ENCODE results near the gene DCK.

Gene DCK

GRCh38 chr4:71065991-71066510, 72.6 kb downstream of the DCK start:
- no peak for DNase-seq

- DNase-seq = peak in 1 of 2 donors; percentile 39
These were observed 73.6 kb downstream of the DCK start for GRCh38 chr4:71066737-71067716.

- no peak for DNase-seq
These were observed 75.6 kb downstream of the DCK start for GRCh38 chr4:71069063-71069462.

- no peak for DNase-seq
These were observed 76.6 kb downstream of the DCK start for GRCh38 chr4:71070015-71070414.

- no peak for DNase-seq
These were observed 81.2 kb downstream of the DCK start for GRCh38 chr4:71074452-71075299.
